IPS-20b (cell line): ENCODE measurements around the gene MAB21L2.
A peak's percentile ranks its signal among the peaks of the same experiment; 100 is the strongest.

Source experiments
- H3K27ac ChIP-seq: one replicate; pipeline ENCODE4 v1.5.1; 2013; ENCODE audit warnings: low read length
- H3K27me3 ChIP-seq: 2 replicates; pipeline ENCODE4 v1.6.1; 2013; ENCODE audit warnings: mild to moderate bottlenecking, low read length, inconsistent platforms; ENCODE audit not compliant: insufficient read depth
- H3K36me3 ChIP-seq: 2 replicates; pipeline ENCODE4 v1.6.1; 2013; ENCODE audit warnings: low read depth, mild to moderate bottlenecking, inconsistent platforms, low read length, moderate library complexity; ENCODE audit not compliant: insufficient read depth
- H3K4me1 ChIP-seq: 2 replicates; pipeline ENCODE4 v1.6.1; 2013; ENCODE audit warnings: mild to moderate bottlenecking, control low read depth, inconsistent platforms, low read length, moderate library complexity; ENCODE audit not compliant: insufficient read depth
- H3K4me3 ChIP-seq: 2 replicates; pipeline ENCODE4 v1.5.1; 2013; ENCODE audit warnings: mild to moderate bottlenecking, low read length, inconsistent platforms
- H3K9ac ChIP-seq: 2 replicates; pipeline ENCODE4 v1.6.1; 2013; ENCODE audit warnings: low read depth, mild to moderate bottlenecking, inconsistent platforms, low read length, moderate library complexity
- H3K9me3 ChIP-seq: 2 replicates; pipeline ENCODE4 v1.6.1; 2013; ENCODE audit warnings: mild to moderate bottlenecking, low read depth, low read length, inconsistent platforms; ENCODE audit not compliant: insufficient read depth

MAB21L2 gene

DNA sequence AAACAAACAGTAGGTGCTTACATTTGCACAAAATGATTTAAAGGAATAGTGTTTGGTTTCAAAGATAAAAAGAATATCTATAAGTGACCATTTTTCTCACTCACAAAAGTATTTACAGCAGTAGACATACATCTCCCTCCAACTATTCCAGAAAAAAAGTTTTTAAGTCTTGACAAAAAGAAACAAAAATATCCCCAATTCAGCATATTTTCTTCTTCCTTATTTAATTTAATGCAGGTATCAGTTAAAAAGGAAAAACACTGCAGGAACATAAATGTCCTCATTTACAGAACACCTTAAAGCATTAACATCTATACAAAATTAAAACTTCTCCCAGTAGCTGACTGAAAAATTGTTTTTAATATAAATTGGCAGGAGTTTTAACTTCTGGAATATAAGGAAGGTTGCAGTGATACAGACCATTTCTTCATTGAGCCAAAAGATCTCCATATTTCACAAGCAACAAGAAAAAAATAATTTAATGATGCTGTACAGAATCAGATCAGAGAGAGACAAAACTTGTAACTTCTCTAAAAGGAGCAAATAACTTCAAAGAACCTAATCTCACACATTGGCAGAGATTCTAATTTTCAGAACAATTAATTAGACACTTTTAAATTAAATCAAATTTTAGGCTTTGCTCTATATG lies 4.3 kb downstream of the MAB21L2 start:
- Histone ChIP-seq H3K36me3 (peaks cover 6% of the 10 kb centered on the region; the same call in 1 of the 2 replicates), H3K27me3 (peaks cover 51% of the 10 kb centered on the region), H3K9me3 (no peaks in the 10 kb centered on the region), H3K4me1 (peaks cover 18% of the 10 kb centered on the region), H3K4me3 (no peak overlapping the region), H3K9ac (no peak overlapping the region), H3K27ac (no peak overlapping the region)

DNA sequence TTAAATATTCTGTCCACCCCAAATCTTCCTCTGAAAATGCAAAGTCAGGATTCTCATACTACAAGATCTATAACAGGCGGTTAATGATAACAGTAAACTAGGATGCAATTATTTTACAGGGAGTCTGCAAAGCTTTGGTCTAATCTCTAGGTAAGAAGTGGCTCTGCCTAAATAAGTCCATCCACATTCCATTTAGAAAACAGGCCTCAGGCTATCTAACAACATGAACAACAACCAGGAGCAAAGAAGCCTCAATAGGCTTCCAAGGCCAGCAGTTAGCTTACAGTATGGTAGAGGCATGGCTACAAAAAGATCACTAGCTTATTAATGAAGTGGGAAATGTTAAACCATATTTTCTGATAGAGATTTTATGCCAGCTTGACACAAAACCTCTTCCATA lies 6.4 kb downstream of the MAB21L2 start:
- no peak overlapping the region for H3K4me3 ChIP-seq
- H3K9me3 ChIP-seq: no peaks in the 10 kb centered on the region
- H3K9ac ChIP-seq: no peak overlapping the region
- H3K36me3 ChIP-seq: peaks cover 6% of the 10 kb centered on the region; the same call in 1 of the 2 replicates
- no peak overlapping the region for H3K27ac ChIP-seq
- H3K27me3 ChIP-seq: peaks cover 31% of the 10 kb centered on the region
- peaks cover 21% of the 10 kb centered on the region for H3K4me1 ChIP-seq

DNA sequence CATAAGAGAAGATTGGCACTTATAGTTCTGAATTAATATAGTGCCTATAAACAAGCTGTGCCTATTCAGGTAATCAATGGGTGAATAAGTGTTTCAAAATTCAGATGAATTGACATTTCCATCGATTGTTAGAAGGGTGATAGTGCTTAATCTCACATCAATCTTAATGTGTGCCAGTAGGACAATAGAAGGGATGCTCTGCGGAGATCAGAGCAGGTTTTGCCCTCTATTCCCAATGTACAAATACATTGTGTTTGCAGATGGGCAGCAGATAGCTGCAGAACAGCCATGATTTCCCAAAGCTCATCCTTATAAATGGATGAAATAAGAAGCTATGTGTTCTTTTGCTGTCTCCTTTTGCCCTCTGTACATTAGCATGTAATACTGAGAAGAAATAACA lies 7.2 kb downstream of the MAB21L2 start:
- H3K27me3 ChIP-seq: peaks cover 23% of the 10 kb centered on the region
- H3K27ac ChIP-seq: no peak overlapping the region
- peaks cover 21% of the 10 kb centered on the region for H3K4me1 ChIP-seq
- no peak overlapping the region for H3K9ac ChIP-seq
- no peak overlapping the region for H3K4me3 ChIP-seq
- no peaks in the 10 kb centered on the region for H3K9me3 ChIP-seq
- peaks cover 6% of the 10 kb centered on the region; the same call in 1 of the 2 replicates for H3K36me3 ChIP-seq

DNA sequence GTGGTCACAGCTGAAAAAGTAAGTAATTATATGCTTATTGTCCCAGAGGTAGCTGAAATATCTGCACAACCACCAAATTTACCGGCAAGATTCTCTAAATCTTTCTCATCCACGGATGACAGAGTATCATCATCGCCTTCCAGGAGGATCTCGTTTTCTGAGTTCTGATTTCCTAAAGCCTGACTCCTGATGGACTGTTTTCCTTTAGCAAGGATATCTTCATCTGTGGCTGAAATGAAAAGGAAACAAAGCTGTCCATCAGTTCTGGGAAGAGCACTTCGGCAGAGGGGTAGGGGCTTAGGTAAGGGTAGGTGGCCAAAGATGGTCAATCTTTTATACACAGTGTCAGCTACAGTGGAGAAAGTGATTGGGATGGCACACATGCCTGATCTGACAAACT lies 8.7 kb downstream of the MAB21L2 start:
- Histone ChIP-seq H3K27ac (no peak overlapping the region), H3K9me3 (no peaks in the 10 kb centered on the region), H3K9ac (peak overlapping the region; percentile 4; the same call in 1 of the 2 replicates), H3K4me1 (peaks cover 15% of the 10 kb centered on the region), H3K4me3 (peak overlapping the region; percentile 51; the same call in 1 of the 2 replicates), H3K36me3 (peaks cover 6% of the 10 kb centered on the region; the same call in 1 of the 2 replicates), H3K27me3 (peaks cover 8% of the 10 kb centered on the region)

DNA sequence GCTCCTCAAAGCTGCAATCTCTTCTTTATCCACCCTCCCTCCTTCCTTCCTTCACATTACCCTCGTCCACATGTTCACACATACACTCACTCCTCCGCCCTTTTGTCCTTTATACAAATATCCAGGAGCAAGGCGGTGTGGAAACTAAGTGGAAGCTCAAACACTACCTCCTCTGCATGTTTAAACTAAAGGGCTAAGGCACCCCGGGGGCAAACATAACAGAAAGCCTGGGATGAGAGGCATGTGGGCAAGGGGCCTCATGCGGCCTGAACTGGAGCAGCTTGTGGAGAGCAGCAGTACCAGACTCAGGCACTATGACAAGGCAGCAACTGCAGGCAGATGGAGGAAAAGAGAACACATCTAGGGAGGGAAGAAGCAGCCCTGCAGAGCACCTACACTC lies 9.5 kb downstream of the MAB21L2 start:
- Histone ChIP-seq H3K4me3 (peak overlapping the region; percentile 51), H3K9me3 (no peaks in the 10 kb centered on the region), H3K27ac (no peak overlapping the region), H3K36me3 (peaks cover 6% of the 10 kb centered on the region; the same call in 1 of the 2 replicates), H3K4me1 (peaks cover 12% of the 10 kb centered on the region), H3K9ac (peak overlapping the region; percentile 37; the same call in 1 of the 2 replicates), H3K27me3 (peaks cover under 1% of the 10 kb centered on the region; the same call in 1 of the 2 replicates)

DNA sequence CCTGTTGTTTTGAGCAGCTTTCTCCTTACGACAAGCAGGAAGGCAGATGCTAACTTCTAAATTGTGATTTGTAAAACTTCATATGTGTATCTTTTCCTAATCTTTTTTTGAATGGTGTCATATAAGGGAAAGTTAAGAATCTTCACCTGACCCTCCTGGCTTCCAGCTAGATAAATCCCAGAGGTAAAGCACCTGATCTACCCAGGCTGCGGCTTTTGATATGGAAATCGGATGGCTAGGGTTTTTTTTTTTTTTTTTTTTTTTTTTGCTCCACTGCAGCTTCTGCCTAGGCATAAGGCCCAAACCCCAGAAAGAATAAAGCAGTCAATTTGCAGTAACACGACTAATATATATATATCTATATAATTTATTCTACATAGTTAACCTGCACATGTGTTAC lies 10.0 kb downstream of the MAB21L2 start:
- H3K9me3 ChIP-seq: no peaks in the 10 kb centered on the region
- H3K4me3 ChIP-seq: peak overlapping the region; percentile 51
- H3K4me1 ChIP-seq: peaks cover 11% of the 10 kb centered on the region
- peaks cover 6% of the 10 kb centered on the region; the same call in 1 of the 2 replicates for H3K36me3 ChIP-seq
- no peaks in the 10 kb centered on the region for H3K27me3 ChIP-seq
- no peak overlapping the region for H3K27ac ChIP-seq
- peak overlapping the region; percentile 37; the same call in 1 of the 2 replicates for H3K9ac ChIP-seq

DNA sequence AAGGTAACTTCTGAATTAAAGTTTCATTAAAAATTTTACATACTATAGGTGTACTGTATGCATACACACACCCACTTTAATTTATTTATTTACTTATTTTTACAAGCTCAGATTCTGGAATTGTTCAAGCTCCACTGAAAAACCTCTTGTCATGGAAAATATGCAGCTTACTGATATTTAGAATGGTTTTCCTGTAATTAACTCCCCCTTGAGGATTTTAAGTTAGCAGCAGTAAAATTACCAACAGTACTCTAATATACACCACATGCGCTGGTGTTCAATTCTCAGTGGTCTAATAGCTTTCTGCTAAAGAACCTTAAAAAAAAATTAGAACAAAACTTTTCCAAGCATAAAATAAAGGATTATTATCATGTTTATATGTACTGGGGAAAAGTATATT lies 12.0 kb downstream of the MAB21L2 start:
- H3K4me1 ChIP-seq: peaks cover 11% of the 10 kb centered on the region
- no peak overlapping the region for H3K9ac ChIP-seq
- H3K36me3 ChIP-seq: peaks cover 11% of the 10 kb centered on the region; the same call in 1 of the 2 replicates
- H3K27me3 ChIP-seq: no peaks in the 10 kb centered on the region
- H3K4me3 ChIP-seq: no peak overlapping the region
- no peaks in the 10 kb centered on the region for H3K9me3 ChIP-seq
- H3K27ac ChIP-seq: no peak overlapping the region

DNA sequence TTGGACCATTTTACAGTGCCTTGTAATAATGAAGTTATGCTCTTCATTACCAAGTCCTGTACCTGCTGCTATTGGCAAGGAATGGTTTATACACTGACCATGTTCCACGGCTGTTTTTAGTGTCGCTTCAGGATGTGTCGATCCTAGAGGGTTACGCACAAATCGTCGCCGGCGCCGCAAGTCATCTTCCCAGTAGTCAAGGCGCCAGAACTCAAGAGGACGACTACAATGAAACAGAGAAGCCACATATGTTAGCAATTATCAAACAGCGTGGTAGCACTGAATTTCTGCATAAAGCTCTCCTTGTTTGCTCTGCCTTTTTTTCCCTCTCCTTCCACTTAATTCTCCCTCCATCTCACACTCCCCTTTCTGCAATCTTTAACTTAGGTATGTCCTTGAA lies 17.0 kb downstream of the MAB21L2 start:
- Histone ChIP-seq H3K27me3 (no peaks in the 10 kb centered on the region), H3K4me3 (no peak overlapping the region), H3K36me3 (peaks cover 8% of the 10 kb centered on the region; the same call in 1 of the 2 replicates), H3K9me3 (no peaks in the 10 kb centered on the region), H3K9ac (no peak overlapping the region), H3K27ac (no peak overlapping the region), H3K4me1 (no peaks in the 10 kb centered on the region)

DNA sequence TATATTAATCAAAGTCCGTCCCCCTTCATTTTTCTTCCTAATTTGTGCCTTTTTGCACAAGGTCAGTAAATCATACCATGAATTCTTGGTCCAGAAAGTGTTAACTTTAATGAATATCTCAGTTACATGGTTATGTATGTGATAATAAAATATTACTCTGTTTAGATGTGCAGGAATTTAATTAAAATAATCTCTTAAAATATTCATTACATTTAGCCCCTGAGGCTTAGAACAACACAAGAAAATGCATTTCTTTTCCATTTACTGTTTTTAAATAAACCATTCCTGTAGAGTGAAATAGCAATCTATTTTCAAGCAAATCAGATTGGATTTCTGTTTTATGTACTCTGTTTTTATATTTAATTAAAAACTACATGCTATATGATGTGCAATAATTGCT lies 17.6 kb downstream of the MAB21L2 start:
- Histone ChIP-seq H3K9me3 (no peaks in the 10 kb centered on the region), H3K27me3 (no peaks in the 10 kb centered on the region), H3K36me3 (peaks cover 8% of the 10 kb centered on the region; the same call in 1 of the 2 replicates), H3K4me3 (no peak overlapping the region), H3K27ac (no peak overlapping the region), H3K9ac (no peak overlapping the region), H3K4me1 (no peaks in the 10 kb centered on the region)

DNA sequence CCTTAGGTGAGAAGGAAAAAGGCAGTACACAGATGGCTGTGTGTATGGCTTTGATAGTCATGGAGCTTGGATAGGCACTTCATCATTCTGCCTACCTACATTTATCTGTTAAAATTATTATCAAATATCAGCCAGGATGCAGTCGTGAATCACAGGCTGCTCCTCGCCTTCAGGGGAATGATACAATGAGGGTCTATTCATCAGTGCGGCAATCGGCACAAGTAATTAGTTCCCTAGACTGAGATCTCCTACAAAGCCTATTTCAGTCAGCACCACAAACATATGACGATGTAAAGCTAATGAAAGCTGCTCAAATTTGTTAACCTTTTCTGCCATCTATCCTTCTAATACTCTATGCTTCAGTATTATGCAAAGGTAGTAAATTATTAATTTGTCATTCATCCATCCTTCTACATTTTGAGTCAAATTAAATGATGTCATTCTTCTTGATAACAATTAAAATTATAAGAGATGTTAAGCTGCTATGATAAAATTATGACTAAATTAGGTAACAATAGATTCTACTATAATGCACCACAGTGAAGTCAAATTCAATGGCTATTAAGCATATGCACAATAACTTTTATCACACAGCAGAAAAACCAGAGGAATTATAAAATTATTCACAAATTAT lies 19.0 kb downstream of the MAB21L2 start:
- peaks cover 8% of the 10 kb centered on the region; the same call in 1 of the 2 replicates for H3K36me3 ChIP-seq
- H3K27ac ChIP-seq: no peak overlapping the region
- H3K4me1 ChIP-seq: no peaks in the 10 kb centered on the region
- H3K27me3 ChIP-seq: no peaks in the 10 kb centered on the region
- no peaks in the 10 kb centered on the region for H3K9me3 ChIP-seq
- no peak overlapping the region for H3K9ac ChIP-seq
- H3K4me3 ChIP-seq: no peak overlapping the region

DNA sequence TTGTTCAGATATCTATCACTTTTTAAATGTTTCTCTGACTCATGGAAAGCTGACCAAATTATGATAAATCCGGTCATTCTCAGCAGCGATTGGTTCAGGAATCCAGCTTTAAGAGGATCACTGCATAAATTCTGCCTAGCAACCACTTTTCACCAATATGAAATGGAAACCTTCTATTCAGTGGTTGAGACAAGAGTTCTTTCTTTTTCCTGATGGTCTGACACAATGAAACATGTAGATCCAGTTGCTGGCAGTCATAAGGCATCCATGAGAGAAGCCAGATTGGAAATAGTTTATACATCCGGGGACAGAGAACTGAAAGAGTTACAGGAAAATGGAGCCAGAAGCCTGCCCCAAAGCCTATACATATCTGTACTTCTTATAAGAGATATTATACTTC lies 27.2 kb downstream of the MAB21L2 start:
- Histone ChIP-seq H3K9me3 (no peaks in the 10 kb centered on the region), H3K27ac (no peak overlapping the region), H3K36me3 (no peaks in the 10 kb centered on the region), H3K4me3 (no peak overlapping the region), H3K9ac (no peak overlapping the region), H3K27me3 (no peaks in the 10 kb centered on the region), H3K4me1 (no peaks in the 10 kb centered on the region)

DNA sequence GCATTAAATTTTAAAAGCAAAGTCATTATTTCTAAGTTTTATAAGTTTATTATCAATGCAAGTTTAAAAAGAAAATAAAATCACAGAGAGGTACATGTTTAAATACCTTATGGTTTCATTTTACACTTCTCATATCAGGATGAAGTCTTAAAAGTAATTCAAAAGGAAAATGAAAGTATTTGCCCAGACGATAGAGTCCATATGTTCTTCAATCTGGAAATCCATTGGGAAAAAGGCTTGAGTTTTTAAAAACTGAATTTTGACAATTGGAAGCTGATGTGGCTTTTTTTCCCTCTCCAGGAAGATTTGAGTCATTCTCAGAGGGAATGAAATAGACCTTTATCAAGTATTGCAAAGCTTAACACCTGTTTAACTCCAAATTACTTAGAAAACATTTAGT lies 37.1 kb downstream of the MAB21L2 start:
- H3K4me3 ChIP-seq: no peak overlapping the region
- no peaks in the 10 kb centered on the region for H3K36me3 ChIP-seq
- H3K27me3 ChIP-seq: no peaks in the 10 kb centered on the region
- H3K9me3 ChIP-seq: no peaks in the 10 kb centered on the region
- H3K9ac ChIP-seq: no peak overlapping the region
- no peaks in the 10 kb centered on the region; the same call in 1 of the 2 replicates for H3K4me1 ChIP-seq
- H3K27ac ChIP-seq: no peak overlapping the region
